HEK293 (cell line): Measurements from ENCODE around the gene NGLY1.

Experiments
- CTCF ChIA-PET: fragments of 350-600 bp; formaldehyde crosslinking; extraction: SDS; loops from one replicate; lab custom pipeline; 2021; ENCODE audit warnings: antibody characterized with exemption; lab: Yijun Ruan, JAX
- POLR2A ChIA-PET: fragments of 300-600 bp; formaldehyde crosslinking; extraction: SDS; loops from one replicate; lab custom pipeline; 2020; ENCODE audit warnings: antibody characterized with exemption, inconsistent platforms; lab: Yijun Ruan, JAX
- H3K27ac ChIP-seq: fragments of 200-500 bp; sonication (Bioruptor generic); 2 replicates; pipeline ENCODE4 v1.5.1; 2014; ENCODE audit warnings: low read depth, low read length, control low read depth, inconsistent platforms; ENCODE audit errors: extremely low read depth
- H3K36me3 ChIP-seq, 2 experiments: fragments of 200-500 bp in 1 of 2; sonication (Bioruptor generic) in 1 of 2; 1 replicate in 1 of 2; 2 replicates in 1 of 2; pipeline ENCODE4 v1.5.1; 2014 to 2017; ENCODE audit warnings: inconsistent platforms in 2 of 2, low read length in 2 of 2; ENCODE audit not compliant: control insufficient read depth in 2 of 2, insufficient read depth in 1 of 2
- H3K4me1 ChIP-seq: fragments of 200-500 bp; sonication (Bioruptor generic); 2 replicates; pipeline ENCODE4 v1.5.1; 2014; ENCODE audit warnings: mild to moderate bottlenecking, low read length, inconsistent platforms; ENCODE audit not compliant: control insufficient read depth, insufficient read depth
- H3K4me3 ChIP-seq: 2 replicates; pipeline ENCODE4 v1.5.1; 2011; ENCODE audit warnings: low read depth, mild to moderate bottlenecking, control low read depth, low read length, moderate library complexity
- H3K9me3 ChIP-seq: fragments of 200-500 bp; sonication (Bioruptor generic); 2 replicates; pipeline ENCODE4 v1.5.1; 2014; ENCODE audit warnings: low read depth, low read length, inconsistent platforms; ENCODE audit not compliant: control insufficient read depth, insufficient read depth
- GLIS1 ChIP-seq: fragments of 450-650 bp; formaldehyde crosslinking; IDR thresholded peaks from 2 replicates; pipeline ENCODE4 v1.5.1; 2016; ENCODE audit warnings: missing biosample characterization, missing genetic modification characterization
- IKZF3 ChIP-seq: fragments of 450-650 bp; IDR thresholded peaks from 2 replicates; pipeline ENCODE4 v1.5.0; 2018; ENCODE audit warnings: missing biosample characterization, mild to moderate bottlenecking, missing genetic modification characterization, moderate library complexity
- KLF8 ChIP-seq: fragments of 450-650 bp; formaldehyde crosslinking; IDR thresholded peaks from 2 replicates; pipeline ENCODE4 v1.5.1; 2016; ENCODE audit warnings: missing biosample characterization, missing genetic modification characterization
- KLF9 ChIP-seq: fragments of 450-650 bp; formaldehyde crosslinking; IDR thresholded peaks from 2 replicates; pipeline ENCODE4 v1.5.1; 2016; ENCODE audit warnings: missing biosample characterization, missing genetic modification characterization, low read depth
- MYNN ChIP-seq: fragments of 450-650 bp; formaldehyde crosslinking; IDR thresholded peaks from 2 replicates; pipeline ENCODE4 v1.5.1; 2016; ENCODE audit warnings: missing biosample characterization, missing genetic modification characterization, borderline replicate concordance
- OSR2 ChIP-seq: fragments of 450-650 bp; formaldehyde crosslinking; IDR thresholded peaks from 2 replicates; pipeline ENCODE4 v1.5.1; 2016; ENCODE audit warnings: missing biosample characterization, missing genetic modification characterization
- SETDB1 ChIP-seq: IDR thresholded peaks from one replicate; pipeline ENCODE4 v1.6.1; 2017; ENCODE audit warnings: mild to moderate bottlenecking, low read length, moderate library complexity, mixed read lengths; ENCODE audit not compliant: insufficient read length
- SP3 ChIP-seq: fragments of 450-650 bp; formaldehyde crosslinking; IDR thresholded peaks from 2 replicates; pipeline ENCODE4 v1.5.1; 2016; ENCODE audit warnings: missing biosample characterization, missing genetic modification characterization
- SP7 ChIP-seq: fragments of 450-650 bp; formaldehyde crosslinking; IDR thresholded peaks from 2 replicates; pipeline ENCODE4 v1.5.1; 2016; ENCODE audit warnings: missing biosample characterization, missing genetic modification characterization
- TCF7L2 ChIP-seq: IDR thresholded peaks from 2 replicates; pipeline ENCODE4 v1.6.1; 2011; ENCODE audit warnings: low read depth, mild to moderate bottlenecking, inconsistent platforms, low read length, moderate library complexity, borderline replicate concordance
- ZBTB17 ChIP-seq: fragments of 450-650 bp; formaldehyde crosslinking; IDR thresholded peaks from 2 replicates; pipeline ENCODE4 v1.5.1; 2016; ENCODE audit warnings: missing biosample characterization, missing genetic modification characterization
- ZBTB20 ChIP-seq: fragments of 450-650 bp; formaldehyde crosslinking; IDR thresholded peaks from 2 replicates; pipeline ENCODE4 v1.5.1; 2016; ENCODE audit warnings: missing biosample characterization, missing genetic modification characterization
- ZBTB48 ChIP-seq: fragments of 450-650 bp; formaldehyde crosslinking; IDR thresholded peaks from 2 replicates; pipeline ENCODE4 v1.5.1; 2016; ENCODE audit warnings: missing biosample characterization, missing genetic modification characterization
- ZEB2 ChIP-seq: fragments of 450-650 bp; formaldehyde crosslinking; IDR thresholded peaks from 2 replicates; pipeline ENCODE4 v1.5.1; 2016; ENCODE audit warnings: missing biosample characterization, missing genetic modification characterization
- ZNF133 ChIP-seq: fragments of 450-650 bp; formaldehyde crosslinking; IDR thresholded peaks from 2 replicates; pipeline ENCODE4 v1.5.1; 2016; ENCODE audit warnings: missing biosample characterization, missing genetic modification characterization
- ZNF138 ChIP-seq: fragments of 450-650 bp; formaldehyde crosslinking; IDR thresholded peaks from 2 replicates; pipeline ENCODE4 v1.5.1; 2016; ENCODE audit warnings: missing biosample characterization, missing genetic modification characterization, borderline replicate concordance
- ZNF169 ChIP-seq: fragments of 450-650 bp; formaldehyde crosslinking; IDR thresholded peaks from 2 replicates; pipeline ENCODE4 v1.5.1; 2016; ENCODE audit warnings: missing biosample characterization, missing genetic modification characterization
- ZNF214 ChIP-seq: fragments of 450-650 bp; formaldehyde crosslinking; IDR thresholded peaks from 2 replicates; pipeline ENCODE4 v1.5.1; 2017; ENCODE audit warnings: missing biosample characterization, mild to moderate bottlenecking, missing genetic modification characterization, borderline replicate concordance
- ZNF311 ChIP-seq: fragments of 450-650 bp; formaldehyde crosslinking; IDR thresholded peaks from 2 replicates; pipeline ENCODE4 v1.5.1; 2017; ENCODE audit warnings: missing biosample characterization, missing genetic modification characterization, borderline replicate concordance
- ZNF335 ChIP-seq: fragments of 450-650 bp; formaldehyde crosslinking; conservative IDR thresholded peaks from 2 replicates; pipeline ENCODE4 v1.5.1; 2016; ENCODE audit warnings: missing biosample characterization, missing genetic modification characterization
- ZNF398 ChIP-seq: fragments of 450-650 bp; formaldehyde crosslinking; IDR thresholded peaks from 2 replicates; pipeline ENCODE4 v1.5.1; 2017; ENCODE audit warnings: missing biosample characterization, missing genetic modification characterization
- ZNF623 ChIP-seq: fragments of 450-650 bp; formaldehyde crosslinking; IDR thresholded peaks from 2 replicates; pipeline ENCODE4 v1.5.1; 2016; ENCODE audit warnings: missing biosample characterization, missing genetic modification characterization
- ZXDB ChIP-seq: fragments of 450-650 bp; formaldehyde crosslinking; IDR thresholded peaks from 2 replicates; pipeline ENCODE4 v1.5.1; 2016; ENCODE audit warnings: missing biosample characterization, missing genetic modification characterization
- TF ChIP-seq, protein P1 (sequence below): fragments of 450-650 bp; formaldehyde crosslinking; IDR thresholded peaks from 2 replicates; pipeline ENCODE4 v1.5.1; 2016; ENCODE audit warnings: missing biosample characterization, missing genetic modification characterization
- TF ChIP-seq, protein P2 (sequence below): fragments of 450-650 bp; formaldehyde crosslinking; IDR thresholded peaks from 2 replicates; pipeline ENCODE4 v1.5.1; 2016; ENCODE audit warnings: missing biosample characterization, missing genetic modification characterization
- TF ChIP-seq, protein P3 (sequence below): fragments of 450-650 bp; formaldehyde crosslinking; IDR thresholded peaks from 2 replicates; pipeline ENCODE4 v1.5.1; 2016; ENCODE audit warnings: missing biosample characterization, missing genetic modification characterization

Gene NGLY1

DNA sequence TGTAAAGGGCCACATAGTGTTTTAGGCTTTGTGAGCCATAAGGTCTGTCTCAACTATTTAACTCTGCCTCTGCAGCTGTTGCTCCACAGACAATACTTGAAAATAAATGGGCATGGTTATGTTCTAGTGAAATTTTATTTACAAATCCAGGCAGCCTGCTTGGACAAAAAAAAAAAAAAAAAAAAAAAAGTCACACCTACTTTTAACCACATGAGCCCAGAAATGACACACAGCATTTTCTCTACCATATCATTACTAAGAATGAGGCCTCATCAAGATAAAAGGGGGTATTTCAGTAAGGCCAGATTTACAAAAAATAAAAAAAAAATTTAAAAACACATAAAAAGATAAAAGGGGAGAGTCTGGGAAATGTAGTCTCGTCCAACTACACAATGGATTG, 1.7 kb upstream of the NGLY1 start (continued):
- TF ChIP-seq ZNF214 (tag by site-specific recombination) = no peak
- TF ChIP-seq IKZF3 = no peak
- TF ChIP-seq ZEB2 (tag by site-specific recombination) = no peak
- no peak for TF ChIP-seq SETDB1
- TF ChIP-seq, all 188 proteins: peak for 0

- Histone ChIP-seq H3K4me3 (peak overlapping the region; percentile 75), H3K27ac (no peak overlapping the region), H3K4me1 (no peaks in the 10 kb centered on the region), H3K9me3 (no peaks in the 10 kb centered on the region), H3K36me3 (no peaks in the 10 kb centered on the region)
- POLR2A ChIA-PET = interaction anchor here (0.6 to 1.5 kb wide), 7 partner anchors 26 to 136 kb away, joined by 3 to 8 read pairs (median 4); no protein-coding TSS in a partner anchor
- CTCF ChIA-PET = interaction anchor here (0.5 kb wide), 1 partner anchor 46 kb away, joined by 4 read pairs; no protein-coding TSS in a partner anchor
- no peak for TF ChIP-seq ZNF623 (tag by site-specific recombination)
- peak; percentile 49; the same call in 1 of the 2 replicates for TF ChIP-seq KLF8
- peak; percentile 16; the same call in 1 of the 2 replicates for TF ChIP-seq ZBTB20 (tag by site-specific recombination)
- TF ChIP-seq ZNF169 (tag by site-specific recombination) = no peak
- TF ChIP-seq KLF9 (tag by site-specific recombination) = peak; percentile 59; the same call in 1 of the 2 replicates
- peak; percentile 44 for TF ChIP-seq ZNF398 (tag by site-specific recombination)
- no peak for TF ChIP-seq MYNN (tag by site-specific recombination)
- TF ChIP-seq, protein P1, sequence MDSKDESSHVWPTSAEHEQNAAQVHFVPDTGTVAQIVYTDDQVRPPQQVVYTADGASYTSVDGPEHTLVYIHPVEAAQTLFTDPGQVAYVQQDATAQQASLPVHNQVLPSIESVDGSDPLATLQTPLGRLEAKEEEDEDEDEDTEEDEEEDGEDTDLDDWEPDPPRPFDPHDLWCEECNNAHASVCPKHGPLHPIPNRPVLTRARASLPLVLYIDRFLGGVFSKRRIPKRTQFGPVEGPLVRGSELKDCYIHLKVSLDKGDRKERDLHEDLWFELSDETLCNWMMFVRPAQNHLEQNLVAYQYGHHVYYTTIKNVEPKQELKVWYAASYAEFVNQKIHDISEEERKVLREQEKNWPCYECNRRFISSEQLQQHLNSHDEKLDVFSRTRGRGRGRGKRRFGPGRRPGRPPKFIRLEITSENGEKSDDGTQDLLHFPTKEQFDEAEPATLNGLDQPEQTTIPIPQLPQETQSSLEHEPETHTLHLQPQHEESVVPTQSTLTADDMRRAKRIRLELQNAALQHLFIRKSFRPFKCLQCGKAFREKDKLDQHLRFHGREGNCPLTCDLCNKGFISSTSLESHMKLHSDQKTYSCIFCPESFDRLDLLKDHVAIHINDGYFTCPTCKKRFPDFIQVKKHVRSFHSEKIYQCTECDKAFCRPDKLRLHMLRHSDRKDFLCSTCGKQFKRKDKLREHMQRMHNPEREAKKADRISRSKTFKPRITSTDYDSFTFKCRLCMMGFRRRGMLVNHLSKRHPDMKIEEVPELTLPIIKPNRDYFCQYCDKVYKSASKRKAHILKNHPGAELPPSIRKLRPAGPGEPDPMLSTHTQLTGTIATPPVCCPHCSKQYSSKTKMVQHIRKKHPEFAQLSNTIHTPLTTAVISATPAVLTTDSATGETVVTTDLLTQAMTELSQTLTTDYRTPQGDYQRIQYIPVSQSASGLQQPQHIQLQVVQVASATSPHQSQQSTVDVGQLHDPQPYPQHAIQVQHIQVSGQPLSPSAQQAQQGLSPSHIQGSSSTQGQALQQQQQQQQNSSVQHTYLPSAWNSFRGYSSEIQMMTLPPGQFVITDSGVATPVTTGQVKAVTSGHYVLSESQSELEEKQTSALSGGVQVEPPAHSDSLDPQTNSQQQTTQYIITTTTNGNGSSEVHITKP (tag by site-specific recombination) = peak; percentile 78
- TF ChIP-seq ZNF311 (tag by site-specific recombination) = no peak
- TF ChIP-seq SP3 (tag by site-specific recombination) = peak; percentile 57; the same call in 1 of the 2 replicates
- peak; percentile 98 for TF ChIP-seq ZNF133
- peak; percentile 53 for TF ChIP-seq ZNF335 (tag by site-specific recombination)
- TF ChIP-seq ZBTB17 (tag by site-specific recombination) = no peak
- TF ChIP-seq SP7 (tag by site-specific recombination) = peak; percentile 48
- TF ChIP-seq OSR2 (tag by site-specific recombination) = peak; percentile 4; the same call in 1 of the 2 replicates
- TF ChIP-seq ZXDB (tag by site-specific recombination) = peak; percentile 22; the same call in 1 of the 2 replicates
- TF ChIP-seq, protein P2, sequence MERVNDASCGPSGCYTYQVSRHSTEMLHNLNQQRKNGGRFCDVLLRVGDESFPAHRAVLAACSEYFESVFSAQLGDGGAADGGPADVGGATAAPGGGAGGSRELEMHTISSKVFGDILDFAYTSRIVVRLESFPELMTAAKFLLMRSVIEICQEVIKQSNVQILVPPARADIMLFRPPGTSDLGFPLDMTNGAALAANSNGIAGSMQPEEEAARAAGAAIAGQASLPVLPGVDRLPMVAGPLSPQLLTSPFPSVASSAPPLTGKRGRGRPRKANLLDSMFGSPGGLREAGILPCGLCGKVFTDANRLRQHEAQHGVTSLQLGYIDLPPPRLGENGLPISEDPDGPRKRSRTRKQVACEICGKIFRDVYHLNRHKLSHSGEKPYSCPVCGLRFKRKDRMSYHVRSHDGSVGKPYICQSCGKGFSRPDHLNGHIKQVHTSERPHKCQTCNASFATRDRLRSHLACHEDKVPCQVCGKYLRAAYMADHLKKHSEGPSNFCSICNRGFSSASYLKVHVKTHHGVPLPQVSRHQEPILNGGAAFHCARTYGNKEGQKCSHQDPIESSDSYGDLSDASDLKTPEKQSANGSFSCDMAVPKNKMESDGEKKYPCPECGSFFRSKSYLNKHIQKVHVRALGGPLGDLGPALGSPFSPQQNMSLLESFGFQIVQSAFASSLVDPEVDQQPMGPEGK = peak; percentile 55; the same call in 1 of the 2 replicates
- TF ChIP-seq ZNF138 (tag by site-specific recombination) = no peak
- 0 out of 2 replicates have a peak, but pooled peaks have one; percentile 40 for TF ChIP-seq ZBTB48 (tag by site-specific recombination)
- TF ChIP-seq TCF7L2 = no peak
- peak; percentile 93 for TF ChIP-seq GLIS1 (tag by site-specific recombination)
- TF ChIP-seq, protein P3, sequence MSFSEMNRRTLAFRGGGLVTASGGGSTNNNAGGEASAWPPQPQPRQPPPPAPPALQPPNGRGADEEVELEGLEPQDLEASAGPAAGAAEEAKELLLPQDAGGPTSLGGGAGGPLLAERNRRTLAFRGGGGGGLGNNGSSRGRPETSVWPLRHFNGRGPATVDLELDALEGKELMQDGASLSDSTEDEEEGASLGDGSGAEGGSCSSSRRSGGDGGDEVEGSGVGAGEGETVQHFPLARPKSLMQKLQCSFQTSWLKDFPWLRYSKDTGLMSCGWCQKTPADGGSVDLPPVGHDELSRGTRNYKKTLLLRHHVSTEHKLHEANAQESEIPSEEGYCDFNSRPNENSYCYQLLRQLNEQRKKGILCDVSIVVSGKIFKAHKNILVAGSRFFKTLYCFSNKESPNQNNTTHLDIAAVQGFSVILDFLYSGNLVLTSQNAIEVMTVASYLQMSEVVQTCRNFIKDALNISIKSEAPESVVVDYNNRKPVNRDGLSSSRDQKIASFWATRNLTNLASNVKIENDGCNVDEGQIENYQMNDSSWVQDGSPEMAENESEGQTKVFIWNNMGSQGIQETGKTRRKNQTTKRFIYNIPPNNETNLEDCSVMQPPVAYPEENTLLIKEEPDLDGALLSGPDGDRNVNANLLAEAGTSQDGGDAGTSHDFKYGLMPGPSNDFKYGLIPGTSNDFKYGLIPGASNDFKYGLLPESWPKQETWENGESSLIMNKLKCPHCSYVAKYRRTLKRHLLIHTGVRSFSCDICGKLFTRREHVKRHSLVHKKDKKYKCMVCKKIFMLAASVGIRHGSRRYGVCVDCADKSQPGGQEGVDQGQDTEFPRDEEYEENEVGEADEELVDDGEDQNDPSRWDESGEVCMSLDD (tag by site-specific recombination) = 0 out of 2 replicates have a peak, but pooled peaks have one; percentile 28
Observed at GRCh38 chr3:25783661-25784512, 644 bp upstream of the NGLY1 start.
